ENCODE results near the gene KRT6A. TPM values are rescaled to one million over a fixed set of nuclear protein-coding genes. Genes with fewer than 3 reads are reported as not detected.

The KRT6A gene
- total and polyA plus RNA-seq, 2 donors (not counting 1 experiment from before 2014, with no cell fraction given), result not detected

- no peaks in the 10 kb centered on the region for H4K20me1 ChIP-seq (ENCODE audit: control insufficient read depth, insufficient read depth, low read length, poor library complexity, severe bottlenecking)
- H3K36me3 ChIP-seq (replicated peaks in 1 of 2; ENCODE audit: control extremely low read depth in 1 of 2, control insufficient read depth in 1 of 2, extremely low read depth in 1 of 2, insufficient read depth in 2 of 2, low read length in 1 of 2), result no peaks in the 10 kb centered on the region
- 90% methylated on average over 5 of the region's 8 CpGs for WGBS (ENCODE audit: insufficient coverage)
- ATAC-seq (ENCODE audit: low read depth) (no peak), DNase-seq (no peak)
- Mint-ChIP-seq H3K27me3 (peaks cover 11% of the 10 kb centered on the region), H3K27ac (no peak overlapping the region), H3K4me1 (no peaks in the 10 kb centered on the region), H3K4me3 (no peak overlapping the region), H3K9me3 (ENCODE audit: insufficient read depth) (no peaks in the 10 kb centered on the region)
- no peak overlapping the region for H3K9ac ChIP-seq (ENCODE audit: low read length)
- H3K27ac ChIP-seq (ENCODE audit: low read length in 2 of 2), result no peak overlapping the region
- H3K4me1 ChIP-seq (ENCODE audit: control insufficient read depth in 2 of 2, insufficient read depth in 2 of 2, low read length in 2 of 2), result no peaks in the 10 kb centered on the region
- CTCF ChIA-PET, result no interaction called here
- no peaks in the 10 kb centered on the region for H3K9me3 ChIP-seq (ENCODE audit: control extremely low read depth in 1 of 3, control insufficient read depth in 2 of 3, insufficient read depth in 1 of 3, low read length in 2 of 3)
- H3K4me3 ChIP-seq (ENCODE audit: control extremely low read depth in 1 of 5, extremely low read depth in 1 of 5, insufficient read depth in 1 of 5, low read depth in 2 of 5, low read length in 4 of 5), result no peak overlapping the region
- TF ChIP-seq CTCF (IDR thresholded peaks at IDR 0.05), result no peak
- no peak for TF ChIP-seq EZH2 (IDR thresholded peaks at IDR 0.05; ENCODE audit: borderline replicate concordance, insufficient read depth, low read depth, low read length, poor library complexity, severe bottlenecking)
- H3K27me3 ChIP-seq (replicated peaks in 1 of 4; ENCODE audit: control extremely low read depth in 1 of 4, control insufficient read depth in 3 of 4, insufficient read depth in 4 of 4, low read length in 3 of 4), result no peaks in the 10 kb centered on the region
- intact Hi-C loops (cut with micrococcal nuclease), result no loop called here
- POLR2A ChIA-PET, result no interaction called here
- no peaks in the 10 kb centered on the region for H3K79me2 ChIP-seq (ENCODE audit: control insufficient read depth, insufficient read depth, low read length)
- H2AFZ ChIP-seq (ENCODE audit: insufficient read depth, low read depth, low read length, poor library complexity, severe bottlenecking), result no peak overlapping the region
- H3K4me2 ChIP-seq (replicated peaks; ENCODE audit: low read depth, low read length, poor library complexity, severe bottlenecking), result no peak overlapping the region
These were observed 25.7 kb upstream of the KRT6A start for GRCh38 chr12:52518574-52519386.

DNA sequence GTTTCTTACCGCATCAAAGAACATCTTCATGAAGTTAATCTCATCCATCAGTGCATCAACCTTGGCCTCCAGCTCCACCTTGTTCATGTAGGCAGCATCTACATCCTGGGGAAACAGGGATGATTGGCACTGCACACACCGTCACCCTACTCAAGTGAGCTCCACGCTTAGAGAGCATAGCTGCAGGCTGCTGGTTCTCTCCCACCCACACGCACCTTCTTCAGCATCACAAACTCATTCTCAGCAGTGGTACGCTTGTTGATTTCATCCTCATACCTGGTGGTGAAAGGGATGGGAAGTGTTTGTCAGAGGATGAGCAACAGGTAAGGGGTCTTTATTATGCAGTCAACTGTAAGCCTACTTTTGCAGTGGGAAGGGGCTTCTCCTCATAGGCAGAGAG lies 24.8 kb upstream of the KRT6A start:
- H4K20me1 ChIP-seq (ENCODE audit: control insufficient read depth, insufficient read depth, low read length, poor library complexity, severe bottlenecking), result no peaks in the 10 kb centered on the region
- H3K4me1 Mint-ChIP-seq, result no peaks in the 10 kb centered on the region
- no peaks in the 10 kb centered on the region for H3K9me3 ChIP-seq (ENCODE audit: control extremely low read depth in 1 of 3, control insufficient read depth in 2 of 3, insufficient read depth in 1 of 3, low read length in 2 of 3)
- 71% methylated on average over 1 of the region's 5 CpGs for WGBS (ENCODE audit: insufficient coverage)
- no peaks in the 10 kb centered on the region for H3K9me3 Mint-ChIP-seq (ENCODE audit: insufficient read depth)
- peaks cover 14% of the 10 kb centered on the region for H3K27me3 Mint-ChIP-seq
- H3K27ac ChIP-seq (ENCODE audit: low read length in 2 of 2), result no peak overlapping the region
- no peak for DNase-seq
- no peaks in the 10 kb centered on the region for H3K4me1 ChIP-seq (ENCODE audit: control insufficient read depth in 2 of 2, insufficient read depth in 2 of 2, low read length in 2 of 2)
- no peaks in the 10 kb centered on the region for H3K79me2 ChIP-seq (ENCODE audit: control insufficient read depth, insufficient read depth, low read length)
- ATAC-seq (ENCODE audit: low read depth), result no peak
- H3K4me2 ChIP-seq (replicated peaks; ENCODE audit: low read depth, low read length, poor library complexity, severe bottlenecking), result no peak overlapping the region
- H3K4me3 Mint-ChIP-seq, result no peak overlapping the region
- H3K36me3 ChIP-seq (replicated peaks in 1 of 2; ENCODE audit: control extremely low read depth in 1 of 2, control insufficient read depth in 1 of 2, extremely low read depth in 1 of 2, insufficient read depth in 2 of 2, low read length in 1 of 2), result no peaks in the 10 kb centered on the region
- H3K27ac Mint-ChIP-seq, result no peak overlapping the region
- no peak overlapping the region for H2AFZ ChIP-seq (ENCODE audit: insufficient read depth, low read depth, low read length, poor library complexity, severe bottlenecking)
- H3K4me3 ChIP-seq (ENCODE audit: control extremely low read depth in 1 of 5, extremely low read depth in 1 of 5, insufficient read depth in 1 of 5, low read depth in 2 of 5, low read length in 4 of 5), result no peak overlapping the region
- intact Hi-C loops (cut with micrococcal nuclease), result no loop called here
- POLR2A ChIA-PET, result no interaction called here
- H3K27me3 ChIP-seq (replicated peaks in 1 of 4; ENCODE audit: control extremely low read depth in 1 of 4, control insufficient read depth in 3 of 4, insufficient read depth in 4 of 4, low read length in 3 of 4), result no peaks in the 10 kb centered on the region
- TF ChIP-seq CTCF (IDR thresholded peaks at IDR 0.05) (no peak), EZH2 (IDR thresholded peaks at IDR 0.05; ENCODE audit: borderline replicate concordance, insufficient read depth, low read depth, low read length, poor library complexity, severe bottlenecking) (no peak)
- CTCF ChIA-PET, result no interaction called here
- H3K9ac ChIP-seq (ENCODE audit: low read length), result no peak overlapping the region

Data from B cell (primary cell).